GM18499 (cell line): ENCODE data around the gene COL9A1.
A peak's percentile ranks its signal among the peaks of the same experiment; 100 is the strongest.
"Not testable (repeated sequence)": the region's sequence is repeated elsewhere in the genome, so short reads cannot be mapped to it uniquely, and the experiment has no call there.

Experiments used
- ATAC-seq: cut with Tn5 transposase; IDR thresholded peaks from one replicate; pipeline ENCODE4 v1.9.1; 2021; ENCODE audit warnings: moderate number of reproducible peaks; ENCODE audit not compliant: insufficient read depth, unreplicated experiment

The COL9A1 gene

DNA sequence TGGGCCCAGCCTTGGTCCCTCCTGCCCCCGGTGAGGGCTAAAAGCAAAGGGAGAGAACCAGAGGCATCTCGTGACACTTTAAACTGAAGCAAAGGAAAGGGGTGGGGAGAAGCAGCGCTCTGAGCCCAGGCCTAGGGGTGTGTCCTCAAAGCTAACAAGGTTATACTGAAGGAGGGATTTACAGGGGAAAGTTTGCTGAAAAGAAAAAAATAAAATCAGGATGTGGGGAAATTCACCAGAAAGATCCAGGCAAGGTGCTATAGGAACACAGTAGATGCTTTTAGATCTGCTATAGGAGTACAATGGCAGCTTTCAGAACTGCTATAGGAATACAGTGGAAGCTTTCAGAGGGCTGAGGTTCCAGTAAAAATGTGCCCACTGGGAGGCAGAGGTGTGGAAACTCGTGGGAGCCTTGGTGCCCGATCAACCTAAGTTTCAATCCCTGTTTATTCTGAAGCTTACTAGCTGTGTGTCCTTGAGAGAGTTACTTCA lies at the start of gene COL9A1:
Gene COL9A1, minus strand, starts transcription at position 51 of the 492 bp plus-strand sequence. CDS start 160 bp downstream, outside the sequence.
- no peak for ATAC-seq

DNA sequence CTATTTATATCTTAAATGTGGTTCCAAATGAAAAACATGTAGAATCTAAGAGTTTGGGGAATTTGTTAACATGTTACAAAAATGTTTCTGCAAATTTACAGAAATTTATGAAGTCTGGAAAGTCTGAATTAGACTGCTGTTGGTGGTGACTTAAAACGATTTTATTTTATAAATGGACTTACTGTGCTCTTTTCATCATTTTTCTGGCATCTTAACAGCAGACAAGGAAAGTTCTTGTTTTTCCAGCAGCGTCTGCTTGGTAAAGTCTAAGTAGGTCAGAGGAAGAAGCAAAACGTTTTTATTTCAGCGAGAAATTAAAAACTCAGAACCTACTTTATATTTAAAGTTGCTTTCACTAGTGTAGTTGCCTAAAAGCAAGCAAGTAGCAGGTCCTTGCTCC lies 48.6 kb upstream of the COL9A1 start:
- ATAC-seq, result no peak

- no peak for ATAC-seq
Measured at GRCh38 chr6:70345619-70346018, 42.7 kb upstream of the COL9A1 start.

- ATAC-seq, result no peak
Measured at GRCh38 chr6:70343313-70343712, 40.4 kb upstream of the COL9A1 start.

- not testable (repeated sequence) for ATAC-seq
Measured at GRCh38 chr6:70339810-70340209, 36.9 kb upstream of the COL9A1 start.

DNA sequence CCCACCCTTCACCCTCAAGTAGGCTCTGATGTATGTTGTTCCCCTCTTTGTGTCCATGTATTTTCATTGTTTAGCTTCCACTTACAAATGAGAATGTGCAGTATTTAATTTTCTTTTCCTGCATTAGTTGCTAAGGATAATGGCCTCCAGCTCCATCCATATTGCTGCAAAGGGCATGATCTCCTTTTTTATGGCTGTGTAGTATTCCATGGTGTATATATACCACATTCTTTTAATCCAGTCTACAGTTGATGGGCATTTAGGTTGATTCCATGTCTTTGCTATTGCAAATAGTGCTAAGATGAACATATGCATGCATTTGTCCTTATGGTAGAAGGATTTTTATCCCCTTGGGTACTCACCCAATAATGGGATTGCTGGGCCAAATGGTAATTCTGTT lies 35.9 kb upstream of the COL9A1 start:
- no peak for ATAC-seq

GRCh38 chr6:70337743-70338105 lies 34.8 kb upstream of the COL9A1 start:
- no peak for ATAC-seq

DNA sequence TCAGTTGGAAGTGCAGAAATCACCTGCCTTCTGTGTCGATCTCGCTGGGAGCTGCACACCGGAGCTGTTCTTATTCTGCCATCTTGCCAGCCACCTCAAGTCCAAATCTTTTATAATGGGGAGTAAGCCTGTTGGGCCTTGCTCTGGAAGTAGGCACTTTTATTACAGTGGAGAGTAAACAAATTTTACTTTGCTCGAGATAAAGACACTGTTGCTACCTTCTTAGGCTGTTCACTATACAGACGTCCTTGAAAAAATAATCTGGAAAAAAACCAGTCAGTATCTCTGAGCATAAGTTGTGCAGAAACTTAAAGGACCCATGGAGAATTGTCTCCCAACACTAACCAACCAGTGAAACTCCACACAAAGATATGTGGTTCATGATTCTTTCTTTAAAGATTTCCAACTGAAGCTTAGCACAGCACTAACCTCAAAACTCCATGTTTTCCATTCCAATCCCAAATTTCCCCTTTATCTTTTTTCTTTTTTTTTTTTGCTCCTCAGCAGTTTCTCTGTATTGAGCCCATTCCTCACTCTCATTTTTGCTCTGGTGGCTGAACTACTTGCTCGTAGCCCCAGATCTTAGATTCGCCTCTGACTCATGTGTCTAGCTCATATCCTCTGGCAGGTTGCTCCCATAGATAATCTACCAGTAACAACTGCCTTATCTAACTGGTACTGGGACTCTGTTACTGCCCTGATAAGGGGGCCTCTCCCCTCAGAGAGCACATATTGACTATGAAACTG lies 34.3 kb upstream of the COL9A1 start:
- no peak for ATAC-seq

- ATAC-seq, result no peak
Measured at GRCh38 chr6:70327036-70327435, 24.2 kb upstream of the COL9A1 start.

- no peak for ATAC-seq
Measured at GRCh38 chr6:70325009-70325408, 22.1 kb upstream of the COL9A1 start.

GRCh38 chr6:70317799-70318198 lies 14.9 kb upstream of the COL9A1 start:
- ATAC-seq, result not testable (repeated sequence)

DNA sequence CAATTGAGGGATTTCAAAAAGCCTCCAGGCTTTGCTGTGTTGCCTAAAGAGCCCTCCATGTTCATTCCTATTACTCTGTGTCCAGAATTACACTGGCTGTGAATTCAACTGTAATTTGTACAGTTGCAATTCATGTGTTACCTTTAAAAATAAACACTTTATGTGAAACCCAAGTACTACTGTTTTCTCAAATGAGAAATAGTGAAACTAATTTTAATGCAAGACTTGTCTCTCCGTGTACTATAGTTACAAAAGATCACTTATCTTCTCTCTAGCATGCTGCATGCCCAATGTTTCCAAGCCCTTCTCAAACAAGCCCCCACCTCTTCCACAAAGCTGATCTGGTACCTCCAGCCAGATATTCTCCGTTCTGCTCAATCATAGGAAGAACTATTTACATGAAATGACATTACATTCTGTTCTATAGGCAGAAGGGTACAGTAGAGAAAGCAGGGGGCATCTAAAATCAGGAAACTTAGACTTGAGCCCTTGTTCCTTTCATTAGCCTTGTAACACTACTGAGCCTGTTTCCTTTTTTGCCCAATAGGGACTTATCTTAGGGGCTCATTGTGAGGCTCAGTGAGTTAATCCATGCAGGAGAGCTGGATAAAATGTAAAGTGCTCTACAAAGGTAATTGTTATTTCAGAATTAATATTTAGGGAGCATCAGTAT lies 12.3 kb upstream of the COL9A1 start:
- peak; percentile 51 for ATAC-seq

- no peak for ATAC-seq
Measured at GRCh38 chr6:70314296-70314695, 11.4 kb upstream of the COL9A1 start.

- no peak for ATAC-seq
Measured at GRCh38 chr6:70312165-70312745, 9.4 kb upstream of the COL9A1 start.

DNA sequence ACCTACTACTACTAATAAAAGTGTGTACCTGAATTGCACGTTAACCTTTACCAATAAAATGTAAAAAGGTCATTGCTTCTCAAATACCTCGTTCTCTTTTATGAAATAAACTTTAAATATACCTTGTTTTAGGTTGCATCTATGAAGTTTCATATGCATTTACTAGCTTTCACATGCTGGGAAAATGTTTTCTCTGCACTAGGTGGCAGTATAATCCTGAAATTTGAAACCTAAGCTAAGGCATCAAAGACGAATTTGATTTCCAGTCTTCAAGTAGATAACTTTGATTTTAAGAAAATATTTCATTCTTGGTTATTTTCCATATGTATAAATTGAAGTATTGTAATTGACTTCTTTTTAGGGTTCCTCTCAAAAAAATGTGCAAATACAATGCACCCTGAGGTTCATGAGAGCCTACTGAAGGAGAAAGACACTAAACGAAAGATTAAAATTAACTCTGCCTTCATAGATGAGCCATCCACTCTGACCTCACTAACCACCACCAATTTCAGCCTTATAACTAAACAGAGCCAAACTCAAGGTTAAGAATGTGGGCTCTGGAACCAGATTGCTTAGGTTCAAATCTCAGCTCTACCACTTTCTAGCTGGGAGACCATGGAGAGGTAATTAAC lies 7.3 kb upstream of the COL9A1 start:
- no peak for ATAC-seq

GRCh38 chr6:70309243-70309642 lies 6.4 kb upstream of the COL9A1 start:
- no peak for ATAC-seq

- not testable (repeated sequence) for ATAC-seq
Measured at GRCh38 chr6:70308142-70308541, 5.3 kb upstream of the COL9A1 start.

- ATAC-seq, result no peak
Measured at GRCh38 chr6:70307008-70307407, 4.1 kb upstream of the COL9A1 start.

DNA sequence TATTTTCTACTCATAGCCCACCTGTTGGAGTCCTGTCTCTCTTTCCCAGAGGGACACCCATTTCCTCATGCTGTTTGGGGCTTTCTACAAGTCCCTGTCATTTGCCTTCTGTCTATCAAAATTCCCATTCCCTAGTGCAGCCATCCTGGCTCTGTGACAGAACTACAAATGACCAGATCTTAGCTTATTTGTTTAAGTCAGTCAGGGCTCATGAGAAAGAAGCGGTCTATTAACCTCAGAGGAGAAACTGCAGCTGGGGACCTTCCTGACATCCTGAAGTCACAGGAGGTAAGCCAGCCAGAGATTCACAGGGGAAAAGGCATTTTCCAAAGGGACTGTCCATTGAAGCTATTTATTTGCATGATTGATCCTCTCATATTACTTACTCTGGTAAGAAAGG lies 1.7 kb upstream of the COL9A1 start:
- ATAC-seq, result no peak

DNA sequence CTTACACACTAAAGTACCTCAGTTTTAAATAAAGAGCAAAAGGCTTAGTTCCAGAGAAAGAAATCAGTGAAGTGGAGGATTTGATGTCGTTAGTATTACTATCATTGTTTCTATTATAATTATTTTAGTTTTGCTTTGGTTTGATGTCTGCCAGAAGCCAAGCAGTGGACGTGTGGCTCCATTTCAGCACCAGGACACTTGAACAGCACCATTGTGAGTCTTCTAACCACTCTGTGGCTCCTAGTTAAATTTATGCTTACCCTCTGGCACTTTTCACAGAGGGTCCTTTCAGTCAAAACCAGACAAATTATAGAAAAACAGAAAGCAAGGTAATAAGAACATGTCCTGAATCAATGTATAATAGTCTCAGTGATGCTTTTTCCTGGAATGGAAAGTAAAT lies 3.4 kb downstream of the COL9A1 start:
- no peak for ATAC-seq

DNA sequence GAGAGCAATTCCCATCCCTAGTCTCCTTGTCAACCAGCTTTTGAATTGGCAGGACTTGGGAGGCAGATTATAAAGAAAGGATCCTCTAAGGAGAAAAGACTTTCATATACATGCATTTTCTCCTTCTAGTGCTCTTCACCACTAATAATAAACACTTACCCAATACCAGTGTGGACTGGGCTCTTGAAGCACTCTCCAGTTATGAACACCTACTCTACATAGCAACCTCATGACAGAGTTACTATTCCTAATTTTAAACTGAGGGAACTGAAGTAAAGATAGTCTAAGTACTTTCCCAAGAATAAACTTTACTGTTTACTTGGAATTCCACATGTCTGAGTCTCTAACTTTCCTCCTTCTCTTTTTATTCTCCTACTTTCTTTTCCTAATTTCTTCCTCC lies 4.8 kb downstream of the COL9A1 start:
- ATAC-seq, result no peak
